HG03139 (cell line): ENCODE data around the gene SLC7A14.

Experiments used
- ATAC-seq: cut with Tn5 transposase; IDR thresholded peaks from one replicate; pipeline ENCODE4 v1.9.1; 2021; ENCODE audit not compliant: unreplicated experiment

Gene SLC7A14

DNA sequence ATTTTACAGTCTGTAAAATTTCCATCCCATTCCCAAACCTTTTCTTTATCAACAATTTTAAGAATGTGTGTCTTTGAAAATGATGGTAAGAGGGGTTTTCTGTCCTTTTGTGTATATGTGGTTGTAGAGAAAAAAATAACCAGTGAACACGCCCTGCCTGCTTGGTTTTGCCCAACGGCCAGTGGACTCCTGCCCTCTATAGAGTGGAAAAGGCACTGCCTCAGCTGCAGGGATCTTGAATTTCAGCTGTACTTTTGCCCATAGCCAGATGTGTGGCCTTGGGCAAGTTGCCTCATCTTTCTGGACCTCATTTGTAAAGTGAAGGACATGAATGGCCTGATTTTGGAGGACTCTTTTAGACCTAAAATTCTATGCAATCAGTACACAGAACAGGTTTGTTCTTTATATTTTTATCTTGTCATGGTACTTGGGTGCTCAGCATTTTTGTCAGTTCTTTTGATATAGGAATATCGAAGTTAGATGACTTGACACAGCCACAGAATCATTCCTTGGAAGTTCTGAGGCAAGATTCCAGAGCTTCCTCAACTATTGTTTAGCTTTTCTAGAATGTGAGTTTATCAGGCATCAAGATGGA, 86.2 kb downstream of the SLC7A14 start:
- no peak for ATAC-seq

DNA sequence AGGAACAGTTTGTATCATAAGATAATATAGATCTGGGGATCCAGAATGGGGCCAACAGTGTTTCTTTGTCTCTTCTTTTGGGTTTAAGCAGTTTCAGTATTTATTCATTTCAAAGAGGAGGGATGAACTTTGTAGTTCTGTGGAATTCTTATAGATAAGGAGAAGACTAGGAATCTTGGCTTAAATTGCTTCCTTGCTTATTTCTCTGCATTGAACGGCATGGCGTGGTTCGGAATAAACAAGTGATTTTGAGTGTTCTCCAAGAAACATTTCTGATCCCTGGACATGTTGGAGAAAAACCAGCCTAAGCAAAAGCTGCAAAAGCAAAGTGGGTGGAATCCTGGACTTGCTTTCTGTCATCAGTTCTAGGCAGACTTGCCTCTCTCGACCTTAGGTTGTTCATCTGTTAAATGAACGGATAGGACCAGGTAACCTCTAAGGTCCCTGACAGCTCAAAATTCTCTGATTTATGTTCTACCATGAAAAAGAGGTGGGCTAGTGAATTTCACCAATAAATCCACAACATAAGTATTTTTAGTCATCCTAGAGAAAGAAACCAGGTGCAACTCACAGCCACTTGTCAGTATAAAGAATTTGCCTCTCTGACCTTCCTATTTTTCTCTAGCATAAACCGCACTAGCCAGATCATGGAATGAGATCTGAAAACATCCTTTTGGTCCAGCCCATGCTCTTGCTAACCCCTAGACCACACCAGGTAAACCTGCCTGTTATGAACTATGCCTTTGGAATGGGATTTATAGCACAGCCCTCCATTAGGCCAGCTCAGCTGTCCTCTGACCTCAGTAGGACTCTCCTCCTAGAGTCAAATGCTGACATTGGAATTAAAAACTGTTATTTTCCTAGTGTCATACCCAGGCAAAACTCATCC, 88.4 kb downstream of the SLC7A14 start:
- ATAC-seq = no peak

DNA sequence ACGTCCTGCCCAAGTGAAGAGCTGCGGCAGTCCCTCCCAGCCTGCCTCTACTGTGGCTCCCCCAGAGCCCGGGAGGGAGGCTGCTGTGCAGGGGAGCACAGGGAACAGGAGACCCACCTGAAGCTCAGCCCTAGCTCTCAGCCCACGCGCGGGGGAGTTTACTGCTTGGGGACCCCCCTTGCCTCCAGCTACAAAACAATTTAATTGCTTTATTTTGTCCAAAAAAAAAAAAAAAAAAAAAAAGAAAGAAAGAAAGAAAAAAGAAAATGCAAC, 89.1 kb downstream of the SLC7A14 start:
- ATAC-seq = no peak

DNA sequence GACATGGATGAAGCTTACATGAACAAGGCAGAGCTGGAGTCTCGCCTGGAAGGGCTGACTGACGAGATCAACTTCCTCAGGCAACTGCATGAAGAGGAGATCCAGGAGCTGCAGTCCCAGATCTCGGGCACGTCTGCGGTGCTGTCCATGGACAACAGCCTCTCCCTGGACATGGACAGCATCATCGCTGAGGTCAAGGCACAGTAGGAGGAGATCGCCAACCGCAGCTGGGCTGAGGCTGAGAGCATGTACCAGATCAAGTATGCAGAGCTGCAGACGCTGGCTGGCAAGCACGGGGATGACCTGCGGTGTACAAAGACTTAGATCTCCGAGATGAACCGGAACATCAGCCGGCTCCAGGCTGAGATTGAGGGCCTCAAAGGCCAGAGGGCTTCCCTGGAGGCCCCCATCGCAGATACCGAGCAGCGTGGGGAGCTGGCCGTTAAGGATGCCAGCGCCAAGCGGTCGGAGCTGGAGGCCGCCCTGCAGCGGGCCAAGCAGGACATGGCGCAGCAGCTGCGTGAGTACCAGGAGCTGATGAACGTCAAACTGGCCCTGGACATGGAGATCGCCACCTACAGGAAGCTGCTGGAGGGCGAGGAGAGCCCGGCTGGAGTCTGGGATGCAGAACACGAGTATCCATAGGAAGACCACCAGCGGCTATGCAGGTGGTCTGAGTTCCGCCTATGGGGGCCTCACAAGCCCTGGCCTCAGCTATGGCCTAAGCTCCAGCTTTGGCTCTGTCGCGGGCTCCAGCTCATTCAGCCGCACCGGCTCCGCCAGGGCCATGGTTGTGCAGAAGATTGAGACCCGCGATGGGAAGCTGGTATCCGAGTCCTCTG, 89.6 kb downstream of the SLC7A14 start:
- no peak for ATAC-seq

DNA sequence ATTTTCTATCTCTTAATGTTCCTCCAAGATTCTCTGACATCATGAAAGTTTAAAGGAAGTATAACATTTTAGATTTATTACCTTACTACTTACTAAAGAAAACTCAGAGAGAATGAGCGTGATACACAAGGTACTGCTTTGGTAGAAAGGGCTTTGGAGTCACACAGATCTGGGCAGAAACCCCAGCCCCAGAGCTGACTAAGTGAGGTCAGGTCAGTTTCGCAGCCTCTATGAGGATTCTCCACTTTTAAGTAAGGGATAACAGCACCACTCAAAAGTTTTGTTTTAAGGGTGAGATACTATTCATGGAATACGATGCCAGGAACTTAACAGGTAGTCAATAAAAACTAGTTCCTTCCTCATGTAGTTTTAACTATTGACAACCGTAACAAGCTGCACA, 91.1 kb downstream of the SLC7A14 start:
- ATAC-seq = no peak

DNA sequence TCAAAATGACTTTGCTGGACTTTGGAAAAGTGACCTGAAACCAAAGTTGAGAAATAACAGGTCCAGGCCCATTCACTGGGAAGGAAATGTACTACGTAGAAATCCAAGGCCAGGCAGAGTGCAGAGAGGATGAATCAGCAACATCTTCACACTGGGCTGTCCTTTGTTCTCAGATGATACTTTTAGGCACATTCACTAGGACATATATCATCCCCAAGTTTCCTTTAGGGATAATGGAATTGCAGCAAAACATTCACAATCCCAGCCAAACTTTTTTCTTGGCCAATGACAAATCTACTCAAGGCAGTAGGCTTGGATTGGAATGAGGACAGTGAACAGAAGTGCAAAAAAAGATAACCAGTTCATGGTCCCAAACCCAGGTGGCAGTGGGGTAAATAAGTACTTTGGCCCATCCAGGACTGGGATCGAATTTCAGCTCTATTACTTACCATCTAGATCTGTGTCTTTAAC, 92.1 kb downstream of the SLC7A14 start:
- no peak for ATAC-seq

DNA sequence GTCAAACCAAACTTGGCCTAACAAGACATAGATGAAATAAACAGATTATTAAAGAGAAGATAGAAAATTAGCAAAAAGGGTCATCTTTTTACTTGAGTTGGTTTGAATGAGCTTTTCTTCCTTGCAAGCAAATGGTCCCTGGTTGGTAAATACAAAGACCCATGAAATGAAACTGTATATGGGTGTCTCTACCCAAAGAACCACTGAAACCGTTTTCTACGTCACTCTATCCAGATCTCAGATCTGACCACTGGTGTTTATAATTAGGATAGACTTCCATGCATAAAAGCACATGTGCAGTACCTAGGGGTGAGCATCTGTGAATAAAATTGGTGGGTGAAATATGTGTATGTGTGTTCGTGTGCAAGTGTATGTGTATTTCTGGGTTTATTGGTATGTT, 94.0 kb downstream of the SLC7A14 start:
- ATAC-seq = no peak

DNA sequence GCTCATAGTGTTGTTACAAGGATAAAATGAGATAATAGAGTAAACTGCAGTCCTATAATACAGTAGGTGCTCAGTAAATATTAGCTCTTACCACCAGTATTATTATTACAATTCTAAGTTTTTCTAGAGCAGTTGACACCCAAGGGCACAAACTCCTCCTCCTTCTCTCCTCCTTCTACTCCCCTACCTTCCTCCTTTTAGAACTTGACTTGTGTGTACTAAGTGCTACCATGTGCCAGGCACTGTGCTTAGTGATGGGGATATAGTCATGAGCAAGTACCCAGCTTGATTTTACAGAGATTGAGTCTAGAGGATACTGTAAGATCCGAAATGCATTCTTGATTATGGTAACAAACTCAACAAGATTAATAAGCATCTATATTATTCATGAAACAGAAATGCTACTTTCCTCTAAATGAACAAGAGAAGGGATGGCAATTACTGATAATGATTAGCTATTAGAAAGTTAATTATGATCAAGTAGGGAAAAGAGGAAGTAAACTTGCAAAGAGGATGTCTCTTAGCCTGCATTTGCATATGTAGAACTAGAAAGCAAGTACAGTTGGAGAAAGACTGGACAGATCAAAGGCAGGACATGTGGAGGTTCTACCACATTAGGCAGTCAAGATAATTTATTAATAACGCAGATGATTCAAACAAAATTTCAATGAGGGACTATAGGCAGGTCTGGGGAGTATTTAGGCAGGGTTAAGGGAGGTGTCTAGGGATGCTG, 94.9 kb downstream of the SLC7A14 start:
- ATAC-seq = no peak

DNA sequence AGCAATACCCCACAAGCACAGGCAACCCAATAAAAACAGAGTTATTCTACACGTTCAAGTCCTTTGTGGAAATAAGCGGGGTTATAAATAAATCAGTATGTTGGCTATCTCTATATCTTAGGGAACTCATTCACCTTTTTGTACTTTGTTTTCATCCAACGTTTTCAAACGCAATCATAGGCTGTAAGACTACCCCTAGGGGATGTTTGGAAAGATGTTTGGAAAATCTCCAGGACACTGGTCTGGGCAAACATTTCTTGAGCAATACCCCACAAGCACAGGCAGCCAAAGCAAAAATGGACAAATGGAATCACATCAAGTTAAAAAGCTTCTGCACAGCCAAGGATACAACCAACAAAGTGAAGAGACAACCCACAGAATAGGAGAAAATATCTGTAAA, 97.1 kb downstream of the SLC7A14 start:
- no peak for ATAC-seq

DNA sequence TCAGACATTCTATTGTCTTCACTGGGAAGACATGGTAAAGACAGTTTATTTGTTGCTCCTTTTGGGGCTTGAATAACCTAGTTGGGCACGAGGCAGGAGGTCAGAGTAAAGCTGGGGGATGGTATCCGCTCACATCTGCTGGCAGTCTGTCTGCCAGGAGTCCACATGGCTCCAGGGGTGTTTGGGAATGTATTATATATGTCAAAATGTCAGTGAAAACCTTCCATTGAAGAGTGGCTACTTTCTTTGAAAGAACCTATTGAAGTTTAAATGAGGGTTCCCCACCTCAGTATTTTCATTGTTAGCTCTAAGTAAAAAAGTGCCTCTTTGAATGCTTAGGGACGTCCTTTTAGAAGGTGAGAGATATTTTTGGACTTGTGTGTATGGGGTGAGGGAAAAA, 98.8 kb downstream of the SLC7A14 start:
- no peak for ATAC-seq

DNA sequence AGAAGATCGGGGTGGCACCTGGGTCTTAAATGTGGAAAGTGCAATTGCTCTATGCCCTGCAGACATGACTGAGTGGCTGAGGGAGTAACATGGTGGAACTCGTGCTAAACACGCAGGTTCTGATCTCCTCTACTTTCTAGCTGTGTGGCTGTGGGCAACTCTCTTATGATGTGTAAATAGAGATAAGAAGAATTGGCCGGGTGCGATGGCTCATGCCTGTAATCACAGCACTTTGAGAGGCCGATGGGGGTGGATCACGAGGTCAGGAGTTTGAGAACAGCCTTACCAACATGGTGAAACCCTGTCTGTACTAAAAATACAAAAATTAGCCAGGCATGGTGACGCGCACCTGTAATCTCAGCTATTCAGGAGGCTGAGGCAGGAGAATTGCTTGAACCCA, 99.5 kb downstream of the SLC7A14 start:
- no peak for ATAC-seq

DNA sequence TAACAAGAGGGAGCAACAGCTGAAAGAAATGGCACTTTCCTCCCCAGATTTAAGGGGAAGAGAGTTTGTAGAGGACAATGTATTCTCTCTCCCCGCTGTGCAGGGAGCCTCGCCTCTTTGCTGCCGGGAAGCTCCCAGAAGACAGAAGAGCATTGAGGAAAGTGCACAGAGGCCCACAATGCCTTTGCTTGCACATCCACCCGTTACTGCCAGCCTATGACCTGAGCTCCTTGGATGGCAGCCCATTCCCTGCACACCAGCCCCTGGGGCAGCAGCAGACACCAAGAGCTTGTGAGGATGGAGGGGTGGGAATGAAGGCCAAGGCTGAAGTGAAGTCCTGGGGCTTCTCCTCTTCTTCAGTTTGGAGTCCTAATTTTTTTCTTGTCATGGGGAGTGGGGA, 100.2 kb downstream of the SLC7A14 start:
- ATAC-seq = no peak

DNA sequence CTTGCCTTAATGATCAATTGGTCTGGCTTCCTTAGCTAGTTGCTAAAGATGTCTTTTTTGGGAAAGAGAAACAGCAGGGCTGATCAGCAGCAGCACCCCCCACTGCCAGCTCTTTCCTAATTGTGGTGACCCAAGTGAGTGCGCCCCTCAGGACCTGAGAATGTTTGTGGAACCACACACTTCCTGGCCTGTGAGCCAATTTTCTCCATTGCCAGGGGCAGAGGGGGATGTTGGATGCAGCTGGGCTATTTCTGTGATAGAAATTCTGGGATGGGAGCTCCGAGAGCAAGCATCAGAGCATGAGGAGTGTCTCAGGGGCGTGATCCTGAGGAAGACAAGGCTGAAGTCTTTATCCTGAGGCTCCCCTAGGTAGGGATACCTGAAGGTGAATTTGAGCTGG, 100.6 kb downstream of the SLC7A14 start:
- no peak for ATAC-seq

DNA sequence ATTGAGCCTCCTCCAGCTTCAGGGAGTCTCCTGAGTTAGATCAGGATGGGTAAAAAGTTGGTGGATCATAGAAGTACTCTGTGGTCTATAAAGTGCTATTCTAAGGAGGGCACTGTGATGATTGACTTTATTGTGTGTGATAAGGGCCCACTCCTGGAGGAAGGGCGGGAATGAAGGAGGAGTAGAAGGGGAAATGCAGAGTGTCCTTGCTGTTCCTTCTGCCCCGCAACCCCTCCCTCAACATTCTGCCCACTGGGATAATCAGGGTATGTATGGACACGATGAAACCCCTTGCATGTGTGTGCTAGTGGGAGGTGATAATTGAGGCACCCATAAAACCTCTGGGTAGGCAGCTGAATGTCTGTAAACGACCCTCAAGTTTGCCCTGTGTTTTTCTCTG, 101.0 kb downstream of the SLC7A14 start:
- no peak for ATAC-seq

DNA sequence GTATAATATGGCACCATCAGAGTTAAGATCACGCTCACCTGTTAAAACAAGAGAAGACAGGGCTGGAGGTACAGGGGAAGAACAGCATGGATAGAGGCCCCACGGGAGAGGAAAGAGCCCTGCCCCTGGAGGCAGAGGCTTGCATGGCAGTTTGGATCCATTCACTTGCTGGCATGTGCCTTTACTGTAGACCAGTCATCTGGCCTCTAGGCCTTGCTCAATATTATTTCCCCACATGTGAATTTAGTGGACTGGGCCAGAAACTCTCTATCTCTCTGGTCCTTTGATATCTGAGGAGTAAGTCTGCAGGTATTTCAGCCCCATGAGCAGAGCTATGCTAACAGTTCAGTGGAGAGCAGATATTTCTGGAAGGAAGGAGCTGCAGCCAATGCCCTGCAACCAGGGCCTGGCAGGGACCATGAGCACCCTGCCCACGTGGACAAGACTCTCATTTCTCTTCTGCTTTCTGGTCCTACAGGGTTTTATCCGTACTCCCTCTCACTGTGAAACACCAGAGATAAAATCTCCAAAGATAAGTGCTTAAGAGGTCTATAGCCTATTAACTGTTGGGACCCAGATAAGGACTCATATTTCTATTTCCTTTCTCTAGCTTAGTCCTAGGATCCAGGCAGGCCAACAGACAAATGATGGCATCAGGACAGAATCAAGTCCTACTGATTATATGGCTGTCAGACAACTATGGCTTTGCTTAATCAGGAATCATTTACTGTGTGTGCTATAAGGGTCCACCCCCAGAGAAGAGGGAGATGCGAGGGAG, 102.2 kb downstream of the SLC7A14 start:
- ATAC-seq = no peak

DNA sequence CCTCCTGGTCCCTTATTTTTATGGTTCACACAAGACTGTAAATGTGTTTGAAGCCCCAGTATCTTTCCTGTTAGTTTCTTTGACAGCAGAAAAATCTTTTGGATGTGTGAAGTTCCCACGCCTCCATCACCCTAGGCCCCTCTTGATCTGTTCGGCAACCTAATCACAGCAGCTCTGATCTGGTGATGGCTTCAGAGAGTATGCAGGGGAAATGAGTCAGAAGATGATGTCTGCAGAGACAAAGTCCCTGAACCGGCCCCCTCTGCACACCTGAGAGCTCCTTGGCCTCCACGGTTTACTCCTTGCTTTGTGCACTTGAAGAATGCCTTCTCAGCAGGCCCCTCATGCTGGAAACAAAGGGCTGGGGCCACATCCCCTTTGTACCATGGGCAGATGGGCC, 103.7 kb downstream of the SLC7A14 start:
- ATAC-seq = no peak

DNA sequence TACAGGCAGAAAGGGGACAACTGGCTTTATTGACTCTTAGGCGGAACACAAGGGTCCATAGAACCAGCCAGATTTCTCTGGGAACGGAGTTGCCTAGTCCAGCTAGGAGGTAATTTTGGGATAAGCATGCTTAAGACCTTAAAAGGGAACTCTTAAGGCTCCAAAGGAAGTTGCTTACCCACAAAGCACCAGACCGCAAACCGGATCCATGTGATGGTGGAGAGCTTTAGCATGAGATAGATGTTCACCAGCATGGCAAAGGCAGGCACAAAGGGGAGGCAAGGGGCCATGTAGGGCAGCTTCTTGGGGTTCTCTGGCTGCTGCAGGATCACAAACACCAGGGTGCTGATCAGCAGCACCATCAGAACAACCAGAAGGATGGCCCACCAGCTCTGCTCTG, 105.8 kb downstream of the SLC7A14 start:
- no peak for ATAC-seq

DNA sequence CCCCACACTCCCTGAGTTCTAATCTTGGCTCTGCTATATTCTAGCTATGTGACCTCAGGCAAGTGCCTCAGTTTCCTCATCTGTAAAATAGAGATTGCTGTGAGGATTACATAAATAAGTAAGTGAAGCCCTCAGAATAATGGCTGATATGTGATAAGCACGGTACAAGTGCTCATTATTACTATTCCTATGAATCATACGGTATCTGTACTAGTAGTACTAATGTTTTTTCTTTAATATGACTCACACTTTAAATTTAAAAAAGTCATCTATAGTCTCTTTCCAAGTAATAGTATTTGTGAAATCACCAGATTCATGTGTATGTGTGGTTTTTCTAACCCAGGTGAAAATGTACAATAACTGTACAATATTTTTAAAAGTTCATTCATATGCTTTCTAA, 108.5 kb downstream of the SLC7A14 start:
- ATAC-seq = no peak

DNA sequence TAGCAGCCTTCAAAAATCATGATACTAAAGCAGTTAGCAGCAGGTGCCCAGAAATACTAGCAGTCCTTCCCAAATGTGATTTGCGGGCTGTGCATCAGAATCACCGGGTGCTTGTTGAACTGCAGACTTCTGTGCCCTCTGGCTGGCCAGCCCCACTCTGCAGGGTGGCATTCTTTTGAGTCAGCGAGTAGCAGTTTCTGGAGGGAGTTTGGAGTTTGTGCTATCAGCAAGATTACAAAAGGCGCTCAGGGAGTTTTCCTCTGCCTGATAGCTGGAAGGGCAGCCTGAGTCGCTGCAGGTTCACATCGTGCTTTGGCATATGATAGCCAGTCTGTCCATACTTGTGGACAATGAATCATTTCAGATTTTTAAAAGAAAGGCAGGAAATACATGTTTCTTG, 109.6 kb downstream of the SLC7A14 start:
- no peak for ATAC-seq

DNA sequence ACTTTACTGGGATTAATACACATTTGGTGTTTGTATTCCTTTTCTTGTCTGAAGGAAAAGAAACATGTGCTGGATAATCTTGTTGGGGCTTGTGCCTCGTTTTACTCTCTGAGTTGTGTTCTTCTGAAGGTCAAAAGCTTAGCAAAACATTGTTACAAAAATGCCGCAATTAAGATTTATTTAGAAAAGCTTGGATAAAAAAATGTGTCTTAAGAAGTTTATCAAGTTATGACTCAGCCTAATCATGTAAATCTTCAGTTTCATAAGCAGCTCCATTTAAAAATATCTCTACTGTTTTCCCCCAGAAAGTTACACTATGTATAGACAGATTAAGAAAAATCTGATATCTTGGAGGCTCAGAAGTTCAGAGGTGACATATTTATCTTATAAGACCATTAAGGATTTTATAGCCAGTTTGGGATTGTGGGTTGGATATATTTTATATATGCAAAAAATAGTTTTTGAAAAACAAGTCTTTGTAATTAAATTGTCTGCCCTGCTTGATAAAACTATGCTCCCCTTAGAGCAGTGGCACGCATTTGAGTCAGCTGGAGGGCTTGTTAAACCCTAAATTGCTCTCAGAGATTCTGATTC, 110.7 kb downstream of the SLC7A14 start:
- no peak for ATAC-seq
